Measurements from ENCODE around the gene SORCS2. TPM values are rescaled to one million over a fixed set of nuclear protein-coding genes. Genes with fewer than 3 reads are reported as not detected.

The SORCS2 gene
- total RNA-seq, 1 donor from 2014 or later = 13.8 TPM

GRCh38 chr4:7268941-7269340 is 76.6 kb downstream of the SORCS2 start:
- H3K27me3 Mint-ChIP-seq (ENCODE audit: low read depth, unreplicated experiment) = peaks cover 11% of the 10 kb centered on the region
- peaks cover 19% of the 10 kb centered on the region for H3K4me1 ChIP-seq (ENCODE audit: insufficient read depth, low read length)
- no peak overlapping the region for H3K4me2 ChIP-seq (ENCODE audit: low read length)
- H3K9me3 ChIP-seq (ENCODE audit: insufficient read depth, low read depth, low read length) = no peaks in the 10 kb centered on the region
- H3K4me1 Mint-ChIP-seq (ENCODE audit: low read depth, unreplicated experiment) = peaks cover 18% of the 10 kb centered on the region
- no peak for FAIRE-seq
- H2AFZ ChIP-seq (ENCODE audit: low read depth, low read length) = no peak overlapping the region
- no peaks in the 10 kb centered on the region for H3K36me3 ChIP-seq (ENCODE audit: insufficient read depth, low read length)
- H3K36me3 Mint-ChIP-seq (ENCODE audit: low read depth, unreplicated experiment) = peaks cover 18% of the 10 kb centered on the region
- no peak overlapping the region for H3K9ac ChIP-seq (ENCODE audit: low read length)
- H3K4me3 Mint-ChIP-seq (ENCODE audit: unreplicated experiment) = no peak overlapping the region
- no peak overlapping the region for H3K27ac ChIP-seq (ENCODE audit: low read depth, low read length)
- no peaks in the 10 kb centered on the region for H3K79me2 ChIP-seq (ENCODE audit: insufficient read depth, low read length)
- no peak overlapping the region for H3K4me3 ChIP-seq (ENCODE audit: insufficient read depth, low read depth, low read length)
- no peak overlapping the region for H3K27ac Mint-ChIP-seq (ENCODE audit: unreplicated experiment)
- no peaks in the 10 kb centered on the region for H3K27me3 ChIP-seq (ENCODE audit: insufficient read depth, low read length)
- H3K9me3 Mint-ChIP-seq (ENCODE audit: unreplicated experiment) = peaks cover 15% of the 10 kb centered on the region
- DNase-seq (ENCODE audit: low read depth) = no peak
- no peak for TF ChIP-seq EZH2 (IDR thresholded peaks at IDR 0.05; ENCODE audit: insufficient read depth, low read length)
- TF ChIP-seq, protein P1, sequence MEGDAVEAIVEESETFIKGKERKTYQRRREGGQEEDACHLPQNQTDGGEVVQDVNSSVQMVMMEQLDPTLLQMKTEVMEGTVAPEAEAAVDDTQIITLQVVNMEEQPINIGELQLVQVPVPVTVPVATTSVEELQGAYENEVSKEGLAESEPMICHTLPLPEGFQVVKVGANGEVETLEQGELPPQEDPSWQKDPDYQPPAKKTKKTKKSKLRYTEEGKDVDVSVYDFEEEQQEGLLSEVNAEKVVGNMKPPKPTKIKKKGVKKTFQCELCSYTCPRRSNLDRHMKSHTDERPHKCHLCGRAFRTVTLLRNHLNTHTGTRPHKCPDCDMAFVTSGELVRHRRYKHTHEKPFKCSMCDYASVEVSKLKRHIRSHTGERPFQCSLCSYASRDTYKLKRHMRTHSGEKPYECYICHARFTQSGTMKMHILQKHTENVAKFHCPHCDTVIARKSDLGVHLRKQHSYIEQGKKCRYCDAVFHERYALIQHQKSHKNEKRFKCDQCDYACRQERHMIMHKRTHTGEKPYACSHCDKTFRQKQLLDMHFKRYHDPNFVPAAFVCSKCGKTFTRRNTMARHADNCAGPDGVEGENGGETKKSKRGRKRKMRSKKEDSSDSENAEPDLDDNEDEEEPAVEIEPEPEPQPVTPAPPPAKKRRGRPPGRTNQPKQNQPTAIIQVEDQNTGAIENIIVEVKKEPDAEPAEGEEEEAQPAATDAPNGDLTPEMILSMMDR (IDR thresholded peaks at IDR 0.05; ENCODE audit: insufficient read depth, low read depth, low read length) = no peak
- H4K20me1 ChIP-seq (ENCODE audit: insufficient read depth, low read length) = peaks cover 4% of the 10 kb centered on the region

GRCh38 chr4:7270121-7270520 is 77.8 kb downstream of the SORCS2 start:
- no peaks in the 10 kb centered on the region for H3K36me3 ChIP-seq (ENCODE audit: insufficient read depth, low read length)
- H3K27ac Mint-ChIP-seq (ENCODE audit: unreplicated experiment) = no peak overlapping the region
- H3K27me3 ChIP-seq (ENCODE audit: insufficient read depth, low read length) = no peaks in the 10 kb centered on the region
- peaks cover 11% of the 10 kb centered on the region for H4K20me1 ChIP-seq (ENCODE audit: insufficient read depth, low read length)
- no peak overlapping the region for H3K9ac ChIP-seq (ENCODE audit: low read length)
- FAIRE-seq (no peak), DNase-seq (ENCODE audit: low read depth) (no peak)
- H3K36me3 Mint-ChIP-seq (ENCODE audit: low read depth, unreplicated experiment) = peaks cover 14% of the 10 kb centered on the region
- TF ChIP-seq, protein P1 (IDR thresholded peaks at IDR 0.05; ENCODE audit: insufficient read depth, low read depth, low read length) = no peak
- no peak for TF ChIP-seq EZH2 (IDR thresholded peaks at IDR 0.05; ENCODE audit: insufficient read depth, low read length)
- H3K4me3 ChIP-seq (ENCODE audit: insufficient read depth, low read depth, low read length) = no peak overlapping the region
- H2AFZ ChIP-seq (ENCODE audit: low read depth, low read length) = no peak overlapping the region
- H3K9me3 ChIP-seq (ENCODE audit: insufficient read depth, low read depth, low read length) = no peaks in the 10 kb centered on the region
- H3K9me3 Mint-ChIP-seq (ENCODE audit: unreplicated experiment) = peaks cover 20% of the 10 kb centered on the region
- peaks cover 22% of the 10 kb centered on the region for H3K4me1 Mint-ChIP-seq (ENCODE audit: low read depth, unreplicated experiment)
- H3K4me2 ChIP-seq (ENCODE audit: low read length) = no peak overlapping the region
- no peak overlapping the region for H3K27ac ChIP-seq (ENCODE audit: low read depth, low read length)
- no peak overlapping the region for H3K4me3 Mint-ChIP-seq (ENCODE audit: unreplicated experiment)
- peaks cover 11% of the 10 kb centered on the region for H3K27me3 Mint-ChIP-seq (ENCODE audit: low read depth, unreplicated experiment)
- peaks cover 19% of the 10 kb centered on the region for H3K4me1 ChIP-seq (ENCODE audit: insufficient read depth, low read length)
- no peaks in the 10 kb centered on the region for H3K79me2 ChIP-seq (ENCODE audit: insufficient read depth, low read length)

DNA sequence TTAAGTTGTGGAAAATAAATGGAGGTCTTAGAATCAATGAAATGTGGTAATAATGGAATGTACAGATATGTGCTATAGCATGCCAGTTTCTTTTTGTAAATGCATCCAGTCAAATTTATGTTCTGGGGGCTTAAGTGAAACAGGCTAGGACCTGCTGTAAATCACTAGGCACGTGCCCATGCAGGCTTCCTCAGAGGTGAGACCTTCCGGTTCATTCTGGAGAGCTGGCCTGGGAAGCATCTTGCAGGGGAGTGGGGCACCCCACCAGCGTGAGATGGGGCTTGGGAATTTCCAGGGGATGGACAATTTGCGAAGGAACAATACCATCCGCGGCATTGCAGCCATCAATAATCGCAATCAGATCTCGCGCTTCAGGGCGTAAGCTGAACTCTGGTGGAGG is 80.1 kb downstream of the SORCS2 start:
- no peak overlapping the region for H3K27ac ChIP-seq (ENCODE audit: low read depth, low read length)
- Mint-ChIP-seq H3K27ac (ENCODE audit: unreplicated experiment) (no peak overlapping the region), H3K27me3 (ENCODE audit: low read depth, unreplicated experiment) (peaks cover 11% of the 10 kb centered on the region), H3K36me3 (ENCODE audit: low read depth, unreplicated experiment) (peaks cover 13% of the 10 kb centered on the region), H3K4me3 (ENCODE audit: unreplicated experiment) (no peak overlapping the region), H3K4me1 (ENCODE audit: low read depth, unreplicated experiment) (peaks cover 12% of the 10 kb centered on the region), H3K9me3 (ENCODE audit: unreplicated experiment) (peaks cover 20% of the 10 kb centered on the region)
- H3K4me1 ChIP-seq (ENCODE audit: insufficient read depth, low read length) = no peaks in the 10 kb centered on the region
- peaks cover 17% of the 10 kb centered on the region for H4K20me1 ChIP-seq (ENCODE audit: insufficient read depth, low read length)
- H3K4me3 ChIP-seq (ENCODE audit: insufficient read depth, low read depth, low read length) = no peak overlapping the region
- no peak overlapping the region for H2AFZ ChIP-seq (ENCODE audit: low read depth, low read length)
- no peak overlapping the region for H3K9ac ChIP-seq (ENCODE audit: low read length)
- FAIRE-seq = no peak
- peaks cover 3% of the 10 kb centered on the region for H3K79me2 ChIP-seq (ENCODE audit: insufficient read depth, low read length)
- TF ChIP-seq EZH2 (IDR thresholded peaks at IDR 0.05; ENCODE audit: insufficient read depth, low read length) = no peak
- TF ChIP-seq, protein P1 (IDR thresholded peaks at IDR 0.05; ENCODE audit: insufficient read depth, low read depth, low read length) = no peak
- no peaks in the 10 kb centered on the region for H3K27me3 ChIP-seq (ENCODE audit: insufficient read depth, low read length)
- no peaks in the 10 kb centered on the region for H3K9me3 ChIP-seq (ENCODE audit: insufficient read depth, low read depth, low read length)
- H3K4me2 ChIP-seq (ENCODE audit: low read length) = no peak overlapping the region
- H3K36me3 ChIP-seq (ENCODE audit: insufficient read depth, low read length) = no peaks in the 10 kb centered on the region
- no peak for DNase-seq (ENCODE audit: low read depth)

Measured in astrocyte (in vitro differentiated cells and primary cell).